GM23248 (cell line): ENCODE data around the gene KCTD5. TPM values are rescaled to one million over a fixed set of nuclear protein-coding genes. Genes with fewer than 3 reads are reported as not detected.
A peak's percentile ranks its signal among the peaks of the same experiment; 100 is the strongest.

Source experiments
- DNase-seq: peaks from one replicate; pipeline ENCODE4 v3.0.0-alpha.2; 2015
- H2AFZ ChIP-seq: fragments of 200-600 bp; sonication (generic); 2 replicates; pipeline ENCODE4 v1.6.1; 2016; ENCODE audit warnings: antibody characterized with exemption
- H3F3A ChIP-seq: fragments of 200-600 bp; sonication (generic); 2 replicates; pipeline ENCODE4 v1.6.1; 2016; ENCODE audit warnings: mild to moderate bottlenecking, antibody characterized with exemption, mixed run types; ENCODE audit not compliant: insufficient read depth
- H3K27ac ChIP-seq: fragments of 200-600 bp; sonication (generic); 2 replicates; pipeline ENCODE4 v1.5.1; 2016; ENCODE audit warnings: mild to moderate bottlenecking
- H3K27me3 ChIP-seq: fragments of 200-600 bp; sonication (generic); replicated peaks from 2 replicates; pipeline ENCODE4 v1.6.1; 2016; ENCODE audit warnings: mild to moderate bottlenecking; ENCODE audit not compliant: insufficient read depth
- H3K36me3 ChIP-seq: fragments of 200-600 bp; sonication (generic); 2 replicates; pipeline ENCODE4 v1.6.1; 2016; ENCODE audit warnings: low read depth, mild to moderate bottlenecking
- H3K4me1 ChIP-seq: fragments of 200-600 bp; sonication (generic); 2 replicates; pipeline ENCODE4 v1.6.1; 2016; ENCODE audit warnings: mild to moderate bottlenecking; ENCODE audit not compliant: insufficient read depth
- H3K4me2 ChIP-seq: fragments of 200-600 bp; sonication (generic); one replicate; pipeline ENCODE4 v1.6.1; 2016; ENCODE audit warnings: mild to moderate bottlenecking; ENCODE audit not compliant: unreplicated experiment
- H3K4me3 ChIP-seq: fragments of 200-600 bp; sonication (generic); 2 replicates; pipeline ENCODE4 v1.5.1; 2016; ENCODE audit warnings: mild to moderate bottlenecking
- H3K79me2 ChIP-seq: fragments of 200-600 bp; sonication (generic); 2 replicates; pipeline ENCODE4 v1.6.1; 2016; ENCODE audit warnings: mild to moderate bottlenecking; ENCODE audit not compliant: insufficient read depth
- H3K9ac ChIP-seq: fragments of 200-600 bp; sonication (generic); 2 replicates; pipeline ENCODE4 v1.6.1; 2016; ENCODE audit warnings: mild to moderate bottlenecking
- H3K9me2 ChIP-seq: fragments of 200-600 bp; sonication (generic); 2 replicates; pipeline ENCODE4 v1.6.1; 2016; ENCODE audit warnings: mixed run types, mild to moderate bottlenecking, moderate library complexity; ENCODE audit not compliant: insufficient read depth
- H3K9me3 ChIP-seq: fragments of 200-600 bp; sonication (generic); one replicate; pipeline ENCODE4 v1.6.1; 2017; ENCODE audit warnings: low read depth
- H4K20me1 ChIP-seq: fragments of 200-600 bp; sonication (generic); 2 replicates; pipeline ENCODE4 v1.6.0; 2016; ENCODE audit not compliant: insufficient read depth
- EZH2 ChIP-seq: fragments of 200-600 bp; sonication (generic); IDR thresholded peaks from 2 replicates; pipeline ENCODE4 v1.6.1; 2018; ENCODE audit warnings: antibody characterized with exemption, mild to moderate bottlenecking; ENCODE audit not compliant: insufficient read depth, poor library complexity, severe bottlenecking
- EZH2phosphoT487 ChIP-seq: fragments of 200-600 bp; sonication (generic); IDR thresholded peaks from 2 replicates; pipeline ENCODE4 v1.6.1; 2018; ENCODE audit warnings: antibody characterized with exemption, moderate library complexity, mild to moderate bottlenecking, low read depth; ENCODE audit not compliant: insufficient read depth
- WGBS, 2 experiments: methylation state at CpG; one replicate each; pipeline ENCODE4 v1.1.6; 2015 to 2017; ENCODE audit warnings: low lambda C conversion rate in 2 of 2, low coverage in 1 of 2; ENCODE audit errors: missing lambda C conversion rate in 2 of 2; 5-methylcytosine and 5-hydroxymethylcytosine counted together
- in situ Hi-C: fragments of 300-500 bp; cut with MboI; formaldehyde crosslinking; loops from 2 replicates; pipeline ENCODE4 v1.15.0; 2020
- polyA plus RNA-seq: library from polyadenylated mRNA; unstranded; fragments of >200 nt; fragmentation: Nextera tagmentation; extraction: Ambion mirVana; gene quantifications from 2 replicates; pipeline ENCODE4 v1.2.1, GENCODE V29; 2016
- total RNA-seq: library from RNA; depleted of rRNA; stranded (reverse); fragments of >200 nt; shearing (Covaris generic); gene quantifications from 2 replicates; pipeline ENCODE4 v1.2.3, GENCODE V29; 2014

KCTD5 gene
- total and polyA plus RNA-seq, 2 experiments from 2014 or later, result 33.2 to 38.3 TPM

DNA sequence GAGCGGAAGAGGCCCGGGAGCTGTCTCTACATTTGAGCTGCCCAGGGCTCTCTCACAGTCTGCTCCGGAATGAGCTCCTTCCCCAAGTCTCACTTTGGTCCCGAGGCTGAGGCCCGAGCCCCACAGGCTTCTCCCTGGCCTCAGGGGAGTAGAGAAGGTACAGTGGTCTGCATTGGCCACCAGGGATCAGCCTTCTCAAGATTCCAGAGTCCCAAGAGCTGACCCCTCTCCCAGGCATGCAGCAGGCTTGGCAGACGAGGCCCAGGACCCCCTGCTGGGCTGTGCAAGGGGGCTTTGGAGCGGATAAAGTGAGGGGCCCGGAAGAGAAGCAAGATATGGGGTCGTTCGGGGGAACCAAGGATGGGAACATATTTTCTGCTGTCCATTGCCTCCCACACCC lies 34.6 kb downstream of the KCTD5 start:
- TF ChIP-seq EZH2 (no peak), EZH2phosphoT487 (no peak)
- no peaks in the 10 kb centered on the region for H3K79me2 ChIP-seq
- H3K36me3 ChIP-seq, result no peaks in the 10 kb centered on the region
- in situ Hi-C loops, result no loop called here
- no peaks in the 10 kb centered on the region for H3K9me2 ChIP-seq
- H3K4me3 ChIP-seq, result no peak overlapping the region
- no peaks in the 10 kb centered on the region for H3K9me3 ChIP-seq
- no peaks in the 10 kb centered on the region for H3K4me1 ChIP-seq
- H4K20me1 ChIP-seq, result no peaks in the 10 kb centered on the region
- H3K27ac ChIP-seq, result no peak overlapping the region
- no peak overlapping the region for H2AFZ ChIP-seq
- no peaks in the 10 kb centered on the region for H3F3A ChIP-seq
- no peak overlapping the region for H3K4me2 ChIP-seq
- WGBS, 2 experiments, result 73% methylated on average over 10 of the region's 10 CpGs
- no peak for DNase-seq
- no peaks in the 10 kb centered on the region for H3K27me3 ChIP-seq
- H3K9ac ChIP-seq, result no peak overlapping the region

GRCh38 chr16:2717383-2718263 lies 35.3 kb downstream of the KCTD5 start:
- TF ChIP-seq EZH2 (no peak), EZH2phosphoT487 (no peak)
- no peaks in the 10 kb centered on the region for H3K79me2 ChIP-seq
- DNase-seq, result no peak
- H3K9ac ChIP-seq, result no peak overlapping the region
- H3K4me2 ChIP-seq, result no peak overlapping the region
- H3F3A ChIP-seq, result no peaks in the 10 kb centered on the region
- no peaks in the 10 kb centered on the region for H3K4me1 ChIP-seq
- H3K36me3 ChIP-seq, result no peaks in the 10 kb centered on the region
- WGBS, 2 experiments, result 88% methylated on average over 19 to 21 of the region's 21 CpGs
- no peak overlapping the region for H3K4me3 ChIP-seq
- no peaks in the 10 kb centered on the region for H3K9me2 ChIP-seq
- H4K20me1 ChIP-seq, result no peaks in the 10 kb centered on the region
- no peaks in the 10 kb centered on the region for H3K27me3 ChIP-seq
- no peak overlapping the region for H2AFZ ChIP-seq
- H3K27ac ChIP-seq, result no peak overlapping the region
- in situ Hi-C loops, result no loop called here
- H3K9me3 ChIP-seq, result no peaks in the 10 kb centered on the region

GRCh38 chr16:2719328-2720063 lies 37.2 kb downstream of the KCTD5 start:
- in situ Hi-C loops, result no loop called here

GRCh38 chr16:2720064-2720457 lies 37.7 kb downstream of the KCTD5 start, which contains the start of gene PRSS27:
Gene PRSS27 (minus strand): TSS chr16:2720224. CDS start chr16:2720160, 64 bp downstream.
- in situ Hi-C loops, result no loop called here
- H3K27me3 ChIP-seq, result no peaks in the 10 kb centered on the region
- WGBS, 2 experiments, result 95 to 98% methylated on average over 21 to 25 of the region's 26 CpGs

More at GRCh38 chr16:2719328-2720063, 37.2 kb downstream of the KCTD5 start:
- no peak overlapping the region for H3K27ac ChIP-seq
- H3F3A ChIP-seq, result no peaks in the 10 kb centered on the region
- no peaks in the 10 kb centered on the region for H4K20me1 ChIP-seq
- no peak overlapping the region for H3K4me3 ChIP-seq
- no peak for TF ChIP-seq EZH2phosphoT487
- no peak for TF ChIP-seq EZH2
- H3K79me2 ChIP-seq, result no peaks in the 10 kb centered on the region
- H3K9me3 ChIP-seq, result no peaks in the 10 kb centered on the region
- H3K27me3 ChIP-seq, result no peaks in the 10 kb centered on the region
- WGBS, 2 experiments, result 83 to 87% methylated on average over 12 to 16 of the region's 16 CpGs
- no peak overlapping the region for H3K4me2 ChIP-seq
- H3K9ac ChIP-seq, result no peak overlapping the region
- H3K4me1 ChIP-seq, result 0 out of 2 replicates have a peak, but pooled peaks cover 3% of the 10 kb centered on the region
- H3K36me3 ChIP-seq, result no peaks in the 10 kb centered on the region
- no peak overlapping the region for H2AFZ ChIP-seq
- DNase-seq, result no peak
- H3K9me2 ChIP-seq, result no peaks in the 10 kb centered on the region

More at GRCh38 chr16:2720064-2720457, 37.7 kb downstream of the KCTD5 start, which contains the start of gene PRSS27:
- Histone ChIP-seq H3K9me2 (no peaks in the 10 kb centered on the region), H3K36me3 (no peaks in the 10 kb centered on the region), H2AFZ (peak within 1 kb of the TSS; percentile 93), H3K79me2 (no peaks in the 10 kb centered on the region), H3K9me3 (no peaks in the 10 kb centered on the region), H3K4me2 (peak within 1 kb of the TSS; percentile 92), H3K4me1 (0 out of 2 replicates have a peak, but pooled peaks cover 3% of the 10 kb centered on the region), H3K4me3 (peak within 1 kb of the TSS; percentile 74), H4K20me1 (no peaks in the 10 kb centered on the region), H3F3A (no peaks in the 10 kb centered on the region), H3K27ac (no peak within 1 kb of the TSS), H3K9ac (peak within 1 kb of the TSS; percentile 86)
- no peak for TF ChIP-seq EZH2
- TF ChIP-seq EZH2phosphoT487, result no peak
- DNase-seq, result no peak
